NCI-H82 treated with DMSO at 0.1 percent for 48 hours (cell line): ENCODE results near the gene TCF25.
"Not testable (repeated sequence)": the region's sequence is repeated elsewhere in the genome, so short reads cannot be mapped to it uniquely, and the experiment has no call there.

ENCODE experiments used
- DNase-seq: peaks from one replicate; lab custom pipeline; 2025; ENCODE audit not compliant: unreplicated experiment; lab: John Stamatoyannopoulos, UW

TCF25 gene

GRCh38 chr16:89871895-89872294 is 1.5 kb upstream of the TCF25 start:
- no peak for DNase-seq

- DNase-seq = peak; percentile 64
Measured at GRCh38 chr16:89873972-89874689, 739 bp downstream of the TCF25 start.

GRCh38 chr16:89879123-89879522 is 5.7 kb downstream of the TCF25 start:
- DNase-seq = not testable (repeated sequence)

- DNase-seq = no peak
Measured at GRCh38 chr16:89880477-89881367, 7.3 kb downstream of the TCF25 start.

GRCh38 chr16:89881368-89881730 is 8.0 kb downstream of the TCF25 start:
- no peak for DNase-seq

GRCh38 chr16:89883346-89884040 is 10.1 kb downstream of the TCF25 start:
- DNase-seq = no peak

- DNase-seq = no peak
Measured at GRCh38 chr16:89884041-89884421, 10.6 kb downstream of the TCF25 start.

GRCh38 chr16:89887243-89887642 is 13.9 kb downstream of the TCF25 start:
- no peak for DNase-seq

- DNase-seq = no peak
Measured at GRCh38 chr16:89890200-89890599, 16.8 kb downstream of the TCF25 start.

GRCh38 chr16:89890886-89891657 is 17.7 kb downstream of the TCF25 start:
- no peak for DNase-seq

- DNase-seq = no peak
Measured at GRCh38 chr16:89892055-89892630, 18.8 kb downstream of the TCF25 start.

GRCh38 chr16:89892635-89893034 is 19.2 kb downstream of the TCF25 start:
- DNase-seq = no peak

- DNase-seq = no peak
Measured at GRCh38 chr16:89893642-89894548, 20.5 kb downstream of the TCF25 start.

- no peak for DNase-seq
Measured at GRCh38 chr16:89895482-89896250, 22.3 kb downstream of the TCF25 start.

- DNase-seq = no peak
Measured at GRCh38 chr16:89897204-89897603, 23.8 kb downstream of the TCF25 start.

GRCh38 chr16:89898201-89898967 is 25.0 kb downstream of the TCF25 start:
- DNase-seq = no peak

GRCh38 chr16:89899879-89900481 is 26.6 kb downstream of the TCF25 start:
- no peak for DNase-seq

- no peak for DNase-seq
Measured at GRCh38 chr16:89900885-89901284, 27.5 kb downstream of the TCF25 start.
